GM12878 (cell line): Measurements from ENCODE around the gene PPWD1.

Experiments
- CREM ChIP-seq: IDR thresholded peaks from 2 replicates; pipeline ENCODE4 v1.6.1; 2014; ENCODE audit warnings: antibody characterized with exemption, low read depth
- EZH2 ChIP-seq: IDR thresholded peaks from 2 replicates; pipeline ENCODE4 v1.6.1; 2012; ENCODE audit warnings: low read depth, mild to moderate bottlenecking, control low read depth, inconsistent platforms, low read length, borderline replicate concordance; ENCODE audit not compliant: control insufficient read depth
- JUNB ChIP-seq: IDR thresholded peaks from 2 replicates; pipeline ENCODE4 v1.6.1; 2016; ENCODE audit warnings: antibody characterized with exemption, mild to moderate bottlenecking
- MEF2A ChIP-seq: IDR thresholded peaks from 2 replicates; pipeline ENCODE4 v1.6.1; 2011; ENCODE audit warnings: low read depth, mild to moderate bottlenecking, low read length, moderate library complexity; ENCODE audit not compliant: insufficient read depth
- POLR2AphosphoS5 ChIP-seq: IDR thresholded peaks from 2 replicates; pipeline ENCODE4 v1.6.1; 2011; ENCODE audit warnings: mild to moderate bottlenecking, low read length, inconsistent platforms
- RAD51 ChIP-seq: fragments of 450-650 bp; IDR thresholded peaks from 2 replicates; pipeline ENCODE4 v1.6.1; 2016; ENCODE audit warnings: moderate library complexity, mild to moderate bottlenecking, inconsistent platforms
- SMC3 ChIP-seq: IDR thresholded peaks from 2 replicates; pipeline ENCODE4 v1.6.1; 2011; ENCODE audit warnings: low read length, improper control_type of control experiment, borderline replicate concordance
- TF ChIP-seq, protein P1 (sequence below), 3 experiments: IDR thresholded peaks in 2 of 3; conservative IDR thresholded peaks in 1 of 3; 2 replicates each; pipeline ENCODE4 v1.5.1; 2011; ENCODE audit warnings: low read depth in 3 of 3, low read length in 3 of 3, mild to moderate bottlenecking in 3 of 3, control low read depth in 2 of 3, moderate library complexity in 2 of 3, inconsistent platforms in 1 of 3, mixed read lengths in 1 of 3; ENCODE audit not compliant: control insufficient read depth in 2 of 3, insufficient read depth in 1 of 3; ENCODE audit errors: extremely low read depth in 1 of 3
- TF ChIP-seq, protein P2 (sequence below): IDR thresholded peaks from 2 replicates; pipeline ENCODE4 v1.6.1; 2012; ENCODE audit warnings: low read length, inconsistent platforms

DNA sequence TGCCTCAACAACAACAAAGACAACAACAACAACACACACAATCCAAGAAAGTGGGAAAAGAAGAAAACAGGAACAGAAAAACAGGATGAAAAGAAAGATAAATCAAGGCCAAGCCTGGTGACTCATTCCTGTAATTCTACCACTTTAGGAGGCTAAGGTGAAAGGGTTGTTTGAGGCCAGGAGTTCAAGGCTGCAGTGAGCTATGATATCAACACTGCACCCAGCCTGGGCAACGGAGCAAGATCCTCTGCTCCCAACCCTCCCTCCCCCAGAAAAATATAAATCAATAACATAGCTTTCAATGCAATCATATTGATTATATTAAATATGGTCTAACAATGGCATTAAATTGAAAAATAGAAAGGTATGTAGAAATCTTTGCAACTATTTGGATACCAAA is 32.2 kb upstream of the PPWD1 start:
- TF ChIP-seq, protein P1, sequence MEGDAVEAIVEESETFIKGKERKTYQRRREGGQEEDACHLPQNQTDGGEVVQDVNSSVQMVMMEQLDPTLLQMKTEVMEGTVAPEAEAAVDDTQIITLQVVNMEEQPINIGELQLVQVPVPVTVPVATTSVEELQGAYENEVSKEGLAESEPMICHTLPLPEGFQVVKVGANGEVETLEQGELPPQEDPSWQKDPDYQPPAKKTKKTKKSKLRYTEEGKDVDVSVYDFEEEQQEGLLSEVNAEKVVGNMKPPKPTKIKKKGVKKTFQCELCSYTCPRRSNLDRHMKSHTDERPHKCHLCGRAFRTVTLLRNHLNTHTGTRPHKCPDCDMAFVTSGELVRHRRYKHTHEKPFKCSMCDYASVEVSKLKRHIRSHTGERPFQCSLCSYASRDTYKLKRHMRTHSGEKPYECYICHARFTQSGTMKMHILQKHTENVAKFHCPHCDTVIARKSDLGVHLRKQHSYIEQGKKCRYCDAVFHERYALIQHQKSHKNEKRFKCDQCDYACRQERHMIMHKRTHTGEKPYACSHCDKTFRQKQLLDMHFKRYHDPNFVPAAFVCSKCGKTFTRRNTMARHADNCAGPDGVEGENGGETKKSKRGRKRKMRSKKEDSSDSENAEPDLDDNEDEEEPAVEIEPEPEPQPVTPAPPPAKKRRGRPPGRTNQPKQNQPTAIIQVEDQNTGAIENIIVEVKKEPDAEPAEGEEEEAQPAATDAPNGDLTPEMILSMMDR (IDR thresholded peaks at IDR 0.05 in 2 of 3, conservative IDR thresholded peaks at IDR 0.05 in 1 of 3; ENCODE audit: control insufficient read depth in 2 of 3, extremely low read depth in 1 of 3, insufficient read depth in 1 of 3, low read depth in 3 of 3, low read length in 3 of 3): no peak
- TF ChIP-seq CREM (no peak), POLR2AphosphoS5 (no peak), SMC3 (no peak), MEF2A (no peak), EZH2 (no peak), JUNB (no peak), RAD51 (no peak)
- TF ChIP-seq, protein P2, sequence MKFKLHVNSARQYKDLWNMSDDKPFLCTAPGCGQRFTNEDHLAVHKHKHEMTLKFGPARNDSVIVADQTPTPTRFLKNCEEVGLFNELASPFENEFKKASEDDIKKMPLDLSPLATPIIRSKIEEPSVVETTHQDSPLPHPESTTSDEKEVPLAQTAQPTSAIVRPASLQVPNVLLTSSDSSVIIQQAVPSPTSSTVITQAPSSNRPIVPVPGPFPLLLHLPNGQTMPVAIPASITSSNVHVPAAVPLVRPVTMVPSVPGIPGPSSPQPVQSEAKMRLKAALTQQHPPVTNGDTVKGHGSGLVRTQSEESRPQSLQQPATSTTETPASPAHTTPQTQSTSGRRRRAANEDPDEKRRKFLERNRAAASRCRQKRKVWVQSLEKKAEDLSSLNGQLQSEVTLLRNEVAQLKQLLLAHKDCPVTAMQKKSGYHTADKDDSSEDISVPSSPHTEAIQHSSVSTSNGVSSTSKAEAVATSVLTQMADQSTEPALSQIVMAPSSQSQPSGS: no peak
